Aorta (tissue), 5 donors: Measurements from ENCODE around the gene EML5. TPM values are rescaled to one million over a fixed set of nuclear protein-coding genes. Genes with fewer than 3 reads are reported as not detected.

Source experiments
- ATAC-seq: fragments of 200-7000 bp; cut with Tn5 transposase; one replicate; pipeline ENCODE4 v1.9.1; 2022; ENCODE audit warnings: moderate library complexity; ENCODE audit not compliant: low FRiP score
- DNase-seq, 2 donors: peaks; one replicate each; pipeline ENCODE4 v3.0.0-alpha.2; 2020
- H3K27ac ChIP-seq, 2 donors: one replicate each; pipeline ENCODE4 v1.5.1; 2013; ENCODE audit warnings: low read length in 2 of 2, mild to moderate bottlenecking in 2 of 2, moderate library complexity in 2 of 2, control low read depth in 1 of 2, inconsistent platforms in 1 of 2, low read depth in 1 of 2
- H3K27me3 ChIP-seq, 2 donors: one replicate each; pipeline ENCODE4 v1.6.1; 2013; ENCODE audit warnings: control low read depth in 1 of 2, low read length in 1 of 2, mild to moderate bottlenecking in 1 of 2, moderate library complexity in 1 of 2; ENCODE audit not compliant: insufficient read depth in 2 of 2, control insufficient read depth in 1 of 2
- H3K36me3 ChIP-seq, 2 donors: one replicate each; pipeline ENCODE4 v1.6.1; 2013; ENCODE audit warnings: control low read depth in 1 of 2, low read length in 1 of 2, mild to moderate bottlenecking in 1 of 2; ENCODE audit not compliant: insufficient read depth in 2 of 2, control insufficient read depth in 1 of 2
- H3K4me1 ChIP-seq, 2 donors: one replicate each; pipeline ENCODE4 v1.6.1; 2013; ENCODE audit warnings: low read length in 2 of 2, control low read depth in 1 of 2, mild to moderate bottlenecking in 1 of 2, moderate library complexity in 1 of 2; ENCODE audit not compliant: insufficient read depth in 2 of 2, control insufficient read depth in 1 of 2
- H3K4me3 ChIP-seq, 2 donors: one replicate each; pipeline ENCODE4 v1.5.1; 2013; ENCODE audit warnings: low read length in 2 of 2, control low read depth in 1 of 2, mild to moderate bottlenecking in 1 of 2
- H3K9me3 ChIP-seq: one replicate; pipeline ENCODE4 v1.6.1; 2013; ENCODE audit warnings: mild to moderate bottlenecking, low read length; ENCODE audit not compliant: control insufficient read depth
- WGBS, 2 donors: extraction: QIAGEN DNeasy Blood & Tissue Kit; methylation state at CpG; one replicate each; pipeline ENCODE4 v1.1.7; 2013; 5-methylcytosine and 5-hydroxymethylcytosine counted together
- intact Hi-C, 2 donors: fragments of 100-400 bp; cut with DNase I; formaldehyde crosslinking; loops; one replicate each; pipeline versions ENCODE4 v1.14.2 to v1.15.0; 2022
- polyA plus RNA-seq, 2 donors: library from polyadenylated mRNA; stranded (reverse); fragments of 200-250 nt; gene quantifications; one replicate each; pipeline ENCODE4 v1.2.3, GENCODE V29; 2013
- total RNA-seq, 2 donors: library from RNA; stranded (reverse); fragmentation: NEBNext Ultra II Directional; extraction: Animal tissue kit (Norgen Biotek cat#: 25700); gene quantifications; one replicate each; pipeline ENCODE4 v1.2.1, GENCODE V29; 2021
- donor health status: healthy with polysubstance abuse.
- donor health status: Bipolar disorder and iron deficiency.
- donor health status: DM: no; HTN: no; CAD: no.
- donor health status: DM: no; HTN: no; CAD: no.
- donor health status: DM: yes; HTN: yes; CAD: no.

EML5 gene
- total and polyA plus RNA-seq, 4 donors = 0.18 to 1.6 (median 0.51) TPM

DNA sequence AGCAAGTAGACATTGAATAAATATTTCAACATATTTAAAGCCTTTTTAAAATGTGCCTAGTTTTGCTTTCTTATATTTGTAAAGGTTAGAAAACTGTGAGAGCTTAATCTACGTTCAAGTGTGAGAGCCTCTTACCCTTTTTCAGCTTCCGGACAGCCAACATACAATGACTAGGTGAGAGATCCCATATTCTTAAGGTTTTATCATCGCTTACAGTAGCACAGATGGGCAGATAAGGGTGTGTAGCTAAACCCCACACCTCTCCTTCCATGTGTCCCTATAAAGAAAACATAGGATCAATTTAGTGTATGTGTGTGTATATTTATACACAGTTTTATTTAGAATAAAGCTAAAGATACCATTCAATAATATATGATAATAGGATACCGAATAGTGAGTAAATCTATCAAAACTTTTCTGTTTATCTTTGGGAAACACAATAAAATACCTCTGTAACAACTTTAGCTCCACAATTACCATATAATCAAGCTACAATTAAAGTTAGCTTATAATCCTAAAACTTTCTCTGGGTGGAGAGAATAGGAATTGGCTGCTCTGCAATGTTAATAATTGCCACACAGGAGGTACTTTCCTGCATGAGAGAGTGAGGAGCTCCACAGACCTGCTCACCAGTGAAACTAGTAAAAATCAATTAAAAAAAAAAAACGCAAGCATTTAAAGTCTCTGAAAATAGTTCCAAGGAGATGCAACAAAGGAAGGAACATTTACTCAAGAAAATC lies 110.8 kb downstream of the EML5 start:
- Histone ChIP-seq H3K27ac (no peak overlapping the region), H3K4me3 (no peak overlapping the region), H3K9me3 (no peaks in the 10 kb centered on the region), H3K27me3 (no peaks in the 10 kb centered on the region), H3K36me3 (no peaks in the 10 kb centered on the region), H3K4me1 (no peaks in the 10 kb centered on the region)
- 79 to 86% methylated on average over 5 of the region's 5 CpGs for WGBS, 2 donors
- ATAC-seq (no peak), DNase-seq (no peak)
- intact Hi-C loops = no loop called here

DNA sequence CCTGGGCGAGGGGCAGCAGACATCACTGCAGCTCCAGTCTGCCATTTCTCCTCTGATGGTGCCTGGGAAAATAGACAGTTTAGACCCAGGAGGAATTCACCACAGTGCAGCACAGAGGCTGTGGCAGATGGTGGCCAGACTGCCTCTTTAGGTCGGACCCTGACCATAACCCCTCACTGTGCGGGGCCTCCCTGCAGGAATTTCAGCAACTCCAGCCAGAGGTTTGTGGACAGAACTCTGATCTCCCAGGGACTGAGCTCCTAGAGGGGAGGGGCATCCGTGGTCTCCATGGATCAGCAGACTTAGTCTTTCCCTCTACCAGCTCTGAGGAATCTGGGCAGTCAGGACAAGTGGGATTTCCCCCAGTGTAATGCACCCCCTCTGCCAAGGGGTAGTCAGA lies 123.4 kb downstream of the EML5 start:
- Histone ChIP-seq H3K4me1 (no peaks in the 10 kb centered on the region), H3K4me3 (no peak overlapping the region), H3K36me3 (no peaks in the 10 kb centered on the region), H3K9me3 (no peaks in the 10 kb centered on the region), H3K27ac (no peak overlapping the region), H3K27me3 (no peaks in the 10 kb centered on the region)
- WGBS, 2 donors = 31 to 49% methylated on average over 4 of the region's 4 CpGs
- no peak for ATAC-seq
- DNase-seq = no peak
- intact Hi-C loops = loop anchor here (5.0 kb wide), 2 partner anchors 198 to 203 kb away; no protein-coding TSS in a partner anchor

DNA sequence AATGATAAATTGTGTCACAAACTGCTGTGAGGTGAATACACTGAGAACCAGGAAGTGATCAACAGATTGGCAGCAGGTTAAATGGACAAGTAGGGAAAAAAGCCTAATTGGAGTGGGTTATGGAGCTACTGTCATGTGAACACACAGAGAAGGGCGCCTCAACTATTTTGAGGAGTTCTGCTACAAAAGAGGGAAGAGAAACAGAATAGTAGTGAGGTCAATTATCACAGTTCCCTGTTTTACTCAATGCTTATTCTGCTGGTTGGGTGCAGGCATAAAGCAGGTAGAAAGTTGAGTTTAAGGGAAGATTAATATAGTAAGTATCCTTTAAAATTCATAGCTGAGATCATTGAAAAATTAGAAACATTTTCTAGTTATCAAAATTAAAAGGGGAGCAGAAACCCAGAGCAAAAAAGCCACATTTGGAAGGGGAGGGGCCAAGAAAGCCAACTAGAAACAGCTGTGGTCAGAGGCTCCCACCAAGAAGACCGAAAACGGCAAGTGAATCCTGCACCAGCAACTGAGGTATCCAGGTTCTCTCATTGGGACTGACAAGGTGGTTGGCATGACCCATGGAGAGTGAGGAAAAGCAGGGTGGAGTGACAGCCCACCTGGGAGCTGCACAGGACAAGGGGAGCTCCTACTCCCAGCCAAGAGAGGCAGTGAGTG lies 124.2 kb downstream of the EML5 start:
- Histone ChIP-seq H3K4me3 (no peak overlapping the region), H3K9me3 (no peaks in the 10 kb centered on the region), H3K36me3 (no peaks in the 10 kb centered on the region), H3K27me3 (no peaks in the 10 kb centered on the region), H3K27ac (no peak overlapping the region), H3K4me1 (no peaks in the 10 kb centered on the region)
- 85 to 87% methylated on average over 3 of the region's 3 CpGs for WGBS, 2 donors
- ATAC-seq = no peak
- DNase-seq = no peak
- intact Hi-C loops = loop anchor here (5.0 kb wide), 2 partner anchors 199 to 204 kb away; no protein-coding TSS in a partner anchor

DNA sequence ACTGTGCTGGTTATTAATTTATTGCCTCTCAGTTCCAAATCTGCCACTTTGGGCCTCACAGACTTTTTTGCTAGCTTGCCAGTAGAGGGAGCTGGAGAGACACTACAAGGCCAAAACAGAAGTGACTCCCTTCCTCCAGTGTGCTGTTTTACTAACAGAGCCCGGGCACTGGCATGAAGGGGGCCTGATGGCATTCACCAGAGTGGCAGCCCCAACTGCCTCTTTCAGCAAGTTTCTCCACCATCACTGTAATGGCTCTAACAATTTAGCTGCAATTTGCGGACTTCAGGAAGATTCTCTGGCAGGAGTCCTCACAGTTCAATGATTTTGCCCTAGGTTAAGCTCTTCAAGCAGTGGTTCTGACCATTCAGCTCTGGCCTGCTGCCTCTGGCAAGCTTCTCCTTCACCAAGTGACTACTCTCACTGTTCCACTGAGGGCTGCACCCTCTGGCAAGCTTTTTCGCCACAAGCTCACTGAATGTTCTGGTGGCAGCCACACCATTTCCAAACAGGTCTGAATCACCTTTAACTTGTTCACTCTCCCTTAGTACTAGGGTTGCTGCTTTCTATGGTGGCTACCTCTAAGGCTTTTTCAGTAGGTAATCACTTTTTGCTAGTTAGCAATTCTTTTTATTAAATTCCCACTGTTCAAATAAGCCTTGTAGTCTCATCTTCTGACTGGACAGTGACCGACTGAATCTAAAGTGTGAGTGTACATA lies 125.0 kb downstream of the EML5 start:
- peak; percentile 87 for ATAC-seq
- intact Hi-C loops = loop anchor here (5.0 kb wide), 2 partner anchors 200 to 205 kb away; no protein-coding TSS in a partner anchor
- 32 to 33% methylated on average over 4 of the region's 4 CpGs for WGBS, 2 donors
- H3K27me3 ChIP-seq = no peaks in the 10 kb centered on the region
- peak in 1 of 2 donors; percentile 50 for DNase-seq
- H3K4me1 ChIP-seq = no peaks in the 10 kb centered on the region
- no peaks in the 10 kb centered on the region for H3K36me3 ChIP-seq
- H3K9me3 ChIP-seq = no peaks in the 10 kb centered on the region
- H3K4me3 ChIP-seq = no peak overlapping the region
- no peak overlapping the region for H3K27ac ChIP-seq

DNA sequence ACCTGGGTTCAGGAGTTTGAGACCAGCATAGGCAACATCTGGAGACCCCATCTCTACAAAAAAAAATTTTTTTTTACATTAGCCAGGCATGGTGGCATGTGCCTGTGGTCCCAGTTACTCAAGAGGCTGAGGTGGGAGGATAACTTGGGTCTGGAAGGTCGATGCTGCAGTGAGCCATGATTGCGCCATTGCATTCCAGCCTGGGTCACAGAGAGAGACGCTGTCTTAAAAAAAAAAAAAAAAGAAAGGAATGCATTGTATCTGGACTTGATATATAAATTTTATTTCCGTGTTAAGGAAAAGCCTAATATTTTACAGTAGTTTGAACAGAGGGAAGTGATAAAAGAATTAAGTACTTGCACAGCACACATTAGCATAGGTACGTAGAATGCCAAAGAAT lies 132.7 kb downstream of the EML5 start:
- no peaks in the 10 kb centered on the region for H3K4me1 ChIP-seq
- no peaks in the 10 kb centered on the region for H3K36me3 ChIP-seq
- H3K27ac ChIP-seq = no peak overlapping the region
- no peak overlapping the region for H3K4me3 ChIP-seq
- no peaks in the 10 kb centered on the region for H3K9me3 ChIP-seq
- ATAC-seq = no peak
- no peak for DNase-seq
- intact Hi-C loops = no loop called here
- 82 to 85% methylated on average over 5 of the region's 5 CpGs for WGBS, 2 donors
- H3K27me3 ChIP-seq = no peaks in the 10 kb centered on the region

DNA sequence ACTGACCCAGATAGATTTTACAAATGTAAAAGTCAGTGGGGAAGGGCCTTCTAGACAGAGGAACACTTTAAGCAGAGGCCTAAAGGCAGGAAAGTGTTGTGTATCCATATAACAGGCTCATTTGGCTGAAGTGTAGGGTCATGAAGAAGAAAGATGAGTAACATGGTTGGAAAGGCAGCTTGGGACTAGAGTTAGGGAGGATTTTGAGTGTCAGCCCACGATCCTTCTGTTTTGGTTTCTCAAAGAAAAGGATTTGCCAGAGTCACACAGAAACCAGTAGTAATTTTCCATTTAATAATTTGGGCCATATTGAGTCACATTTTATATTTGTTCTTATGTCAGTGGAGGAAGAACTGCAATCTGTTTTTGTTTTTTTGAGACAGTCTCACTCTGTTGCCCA lies 153.5 kb downstream of the EML5 start:
- WGBS, 2 donors = 66 to 70% methylated on average over 1 of the region's 1 CpG
- Histone ChIP-seq H3K27ac (no peak overlapping the region), H3K9me3 (no peaks in the 10 kb centered on the region), H3K4me1 (no peaks in the 10 kb centered on the region), H3K36me3 (peaks cover 0 to 1% of the 10 kb centered on the region in 2 donors), H3K4me3 (no peak overlapping the region), H3K27me3 (no peaks in the 10 kb centered on the region)
- intact Hi-C loops = no loop called here
- ATAC-seq (no peak), DNase-seq (no peak)

DNA sequence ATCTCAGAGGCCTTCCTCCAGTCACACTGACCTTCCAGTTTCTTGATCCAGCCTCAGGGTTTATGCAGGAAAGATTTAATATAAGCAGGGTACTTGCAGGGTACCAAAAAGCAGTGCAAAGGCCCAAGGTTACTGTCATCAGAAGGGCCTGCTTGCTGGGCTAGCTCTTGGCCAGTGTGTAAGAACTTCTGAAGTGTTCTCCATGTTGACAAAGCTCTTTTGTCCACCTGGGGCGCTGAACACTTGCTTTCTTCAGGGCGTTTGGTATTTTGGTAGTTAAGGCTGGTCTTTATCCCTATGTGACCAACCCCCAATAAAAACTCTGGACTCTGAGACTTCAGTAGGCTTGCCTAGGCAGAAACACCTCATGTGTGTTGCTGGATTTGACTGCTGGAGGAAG lies 160.2 kb downstream of the EML5 start:
- Histone ChIP-seq H3K27me3 (no peaks in the 10 kb centered on the region), H3K9me3 (no peaks in the 10 kb centered on the region), H3K4me1 (no peaks in the 10 kb centered on the region), H3K36me3 (no peaks in the 10 kb centered on the region), H3K4me3 (no peak overlapping the region), H3K27ac (no peak overlapping the region)
- WGBS, 2 donors = 67 to 73% methylated on average over 2 of the region's 2 CpGs
- no peak for ATAC-seq
- DNase-seq = no peak
- intact Hi-C loops = no loop called here

DNA sequence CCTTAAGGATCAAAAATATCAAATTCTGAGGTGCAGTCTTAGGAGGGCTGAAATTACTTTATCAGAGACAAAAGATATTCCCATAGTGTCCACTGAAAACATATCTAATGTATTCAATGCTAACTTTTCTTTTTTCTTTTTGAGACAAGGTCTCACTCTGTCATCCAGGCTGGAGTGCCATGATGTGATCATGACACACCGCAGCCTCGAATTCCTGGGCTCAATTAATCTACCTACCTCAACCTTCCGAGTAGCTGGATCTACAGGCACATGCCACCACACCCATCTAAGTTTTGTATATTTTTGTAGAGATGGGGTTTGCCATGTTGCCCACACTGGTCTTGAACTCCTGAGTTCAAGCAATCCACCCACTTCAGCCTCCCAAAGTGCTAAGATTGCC lies 161.7 kb downstream of the EML5 start:
- DNase-seq = no peak
- 74 to 77% methylated on average over 3 of the region's 3 CpGs for WGBS, 2 donors
- no peaks in the 10 kb centered on the region for H3K4me1 ChIP-seq

More for the DNA sequence above, 161.7 kb downstream of the EML5 start:
- Histone ChIP-seq H3K9me3 (no peaks in the 10 kb centered on the region), H3K36me3 (no peaks in the 10 kb centered on the region), H3K4me3 (no peak overlapping the region), H3K27me3 (no peaks in the 10 kb centered on the region), H3K27ac (no peak overlapping the region)
- intact Hi-C loops = no loop called here
- no peak for ATAC-seq
